ENCODE measurements around the gene KATNBL1.

- TF ChIP-seq CTCF (IDR thresholded peaks at IDR 0.05) = no peak
- TF ChIP-seq ZFX (IDR thresholded peaks at IDR 0.05; ENCODE audit: borderline replicate concordance) = no peak
Observed at GRCh38 chr15:34243226-34243625, 33.3 kb upstream of the KATNBL1 start.
